GM18870 (cell line): ENCODE measurements around the gene OR6C74.

Source experiments
- ATAC-seq: cut with Tn5 transposase; IDR thresholded peaks from one replicate; pipeline ENCODE4 v1.9.1; 2021; ENCODE audit warnings: moderate library complexity; ENCODE audit not compliant: unreplicated experiment

The OR6C74 gene

GRCh38 chr12:55244309-55244708, at the start of gene OR6C74:
OR6C74 (plus strand) TSS chr12:55244609; CDS start chr12:55247288, 2,679 bp downstream.
- ATAC-seq: no peak

- ATAC-seq: no peak
Observed at GRCh38 chr12:55220725-55221124, 23.7 kb upstream of the OR6C74 start, which contains the start of gene OR10A7. OR10A7 (plus strand) TSS chr12:55221025; CDS start chr12:55221025, 0 bp downstream.

GRCh38 chr12:55226523-55226922, 17.9 kb upstream of the OR6C74 start:
- no peak for ATAC-seq

GRCh38 chr12:55227643-55228042, 16.8 kb upstream of the OR6C74 start:
- ATAC-seq: no peak

GRCh38 chr12:55246159-55246558, 1.8 kb downstream of the OR6C74 start:
- ATAC-seq: no peak

- ATAC-seq: no peak
Observed at GRCh38 chr12:55250944-55251343, 6.5 kb downstream of the OR6C74 start.

GRCh38 chr12:55253281-55253680, 8.9 kb downstream of the OR6C74 start:
- no peak for ATAC-seq

- no peak for ATAC-seq
Observed at GRCh38 chr12:55256831-55257230, 12.4 kb downstream of the OR6C74 start.

- ATAC-seq: no peak
Observed at GRCh38 chr12:55258303-55258702, 13.9 kb downstream of the OR6C74 start.

- no peak for ATAC-seq
Observed at GRCh38 chr12:55280991-55281390, 36.6 kb downstream of the OR6C74 start.

GRCh38 chr12:55289999-55290398, 45.6 kb downstream of the OR6C74 start:
- ATAC-seq: no peak
